Aorta (tissue), 5 donors: ENCODE data around the gene METAP1. TPM values are rescaled to one million over a fixed set of nuclear protein-coding genes. Genes with fewer than 3 reads are reported as not detected.
"Not testable (repeated sequence)": the region's sequence is repeated elsewhere in the genome, so short reads cannot be mapped to it uniquely, and the experiment has no call there.

ENCODE experiments used
- ATAC-seq: fragments of 200-7000 bp; cut with Tn5 transposase; one replicate; pipeline ENCODE4 v1.9.1; 2022; ENCODE audit warnings: moderate library complexity; ENCODE audit not compliant: low FRiP score
- DNase-seq, 2 donors: peaks; one replicate each; pipeline ENCODE4 v3.0.0-alpha.2; 2020
- H3K27ac ChIP-seq, 2 donors: one replicate each; pipeline ENCODE4 v1.5.1; 2013; ENCODE audit warnings: low read length in 2 of 2, mild to moderate bottlenecking in 2 of 2, moderate library complexity in 2 of 2, control low read depth in 1 of 2, inconsistent platforms in 1 of 2, low read depth in 1 of 2
- H3K27me3 ChIP-seq, 2 donors: one replicate each; pipeline ENCODE4 v1.6.1; 2013; ENCODE audit warnings: control low read depth in 1 of 2, low read length in 1 of 2, mild to moderate bottlenecking in 1 of 2, moderate library complexity in 1 of 2; ENCODE audit not compliant: insufficient read depth in 2 of 2, control insufficient read depth in 1 of 2
- H3K36me3 ChIP-seq, 2 donors: one replicate each; pipeline ENCODE4 v1.6.1; 2013; ENCODE audit warnings: control low read depth in 1 of 2, low read length in 1 of 2, mild to moderate bottlenecking in 1 of 2; ENCODE audit not compliant: insufficient read depth in 2 of 2, control insufficient read depth in 1 of 2
- H3K4me1 ChIP-seq, 2 donors: one replicate each; pipeline ENCODE4 v1.6.1; 2013; ENCODE audit warnings: low read length in 2 of 2, control low read depth in 1 of 2, mild to moderate bottlenecking in 1 of 2, moderate library complexity in 1 of 2; ENCODE audit not compliant: insufficient read depth in 2 of 2, control insufficient read depth in 1 of 2
- H3K4me3 ChIP-seq, 2 donors: one replicate each; pipeline ENCODE4 v1.5.1; 2013; ENCODE audit warnings: low read length in 2 of 2, control low read depth in 1 of 2, mild to moderate bottlenecking in 1 of 2
- H3K9me3 ChIP-seq: one replicate; pipeline ENCODE4 v1.6.1; 2013; ENCODE audit warnings: mild to moderate bottlenecking, low read length; ENCODE audit not compliant: control insufficient read depth
- WGBS, 2 donors: extraction: QIAGEN DNeasy Blood & Tissue Kit; methylation state at CpG; one replicate each; pipeline ENCODE4 v1.1.7; 2013; 5-methylcytosine and 5-hydroxymethylcytosine counted together
- intact Hi-C, 2 donors: fragments of 100-400 bp; cut with DNase I; formaldehyde crosslinking; loops; one replicate each; pipeline versions ENCODE4 v1.14.2 to v1.15.0; 2022
- polyA plus RNA-seq, 2 donors: library from polyadenylated mRNA; stranded (reverse); fragments of 200-250 nt; gene quantifications; one replicate each; pipeline ENCODE4 v1.2.3, GENCODE V29; 2013
- total RNA-seq, 2 donors: library from RNA; stranded (reverse); fragmentation: NEBNext Ultra II Directional; extraction: Animal tissue kit (Norgen Biotek cat#: 25700); gene quantifications; one replicate each; pipeline ENCODE4 v1.2.1, GENCODE V29; 2021
- donor health status: healthy with polysubstance abuse.
- donor health status: Bipolar disorder and iron deficiency.
- donor health status: DM: no; HTN: no; CAD: no.
- donor health status: DM: no; HTN: no; CAD: no.
- donor health status: DM: yes; HTN: yes; CAD: no.

Gene METAP1
- total and polyA plus RNA-seq, 4 donors: 40.2 to 61.4 (median 52.7) TPM

DNA sequence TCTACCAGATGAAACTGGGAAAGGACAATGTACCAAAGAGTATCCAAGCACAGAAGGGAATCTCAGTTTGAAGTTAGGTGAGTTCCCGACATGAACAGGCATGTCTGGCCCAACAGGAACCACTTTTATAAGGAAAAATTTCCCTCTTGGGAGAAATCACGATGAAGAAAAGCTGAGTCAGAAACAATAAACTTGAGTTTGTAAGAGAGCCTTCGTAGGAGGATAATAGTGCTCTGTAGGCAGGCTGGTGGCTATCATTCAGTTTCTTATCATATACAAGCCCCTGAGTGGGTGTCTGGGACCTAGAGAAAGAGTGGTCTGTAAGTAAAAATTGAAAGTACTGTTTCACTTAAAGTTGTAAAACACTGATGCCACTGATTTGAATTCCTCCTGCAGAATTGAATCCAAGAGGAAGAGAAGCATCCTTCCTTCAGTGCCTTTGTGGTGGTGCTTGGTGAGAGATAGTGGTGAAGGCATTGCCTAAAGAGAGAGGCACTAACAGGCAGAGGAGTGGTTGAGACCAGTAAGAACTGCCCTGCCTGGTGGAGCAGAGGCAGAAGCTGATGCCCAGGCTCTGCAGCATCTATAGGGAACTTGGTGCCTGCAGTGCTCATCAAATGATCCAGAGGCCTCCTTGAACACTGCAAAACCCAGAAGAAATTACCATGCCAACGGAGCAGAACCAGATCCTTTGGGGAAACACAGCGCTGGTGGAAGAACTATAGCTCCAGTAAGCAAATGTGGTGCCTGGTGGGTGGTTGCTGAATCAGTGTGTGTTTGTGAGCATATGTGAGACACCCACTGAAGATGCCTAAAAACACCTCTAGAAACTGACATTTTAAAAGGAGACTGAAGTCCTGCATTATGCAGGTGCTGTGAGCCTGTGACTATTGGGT lies 31.7 kb upstream of the METAP1 start:
- H3K36me3 ChIP-seq: no peaks in the 10 kb centered on the region
- 57 to 69% methylated on average over 5 of the region's 5 CpGs for WGBS, 2 donors
- DNase-seq: no peak
- H3K27ac ChIP-seq: no peak overlapping the region
- H3K9me3 ChIP-seq: no peaks in the 10 kb centered on the region
- no peaks in the 10 kb centered on the region for H3K4me1 ChIP-seq
- ATAC-seq: no peak
- H3K27me3 ChIP-seq: no peaks in the 10 kb centered on the region
- no peak overlapping the region for H3K4me3 ChIP-seq
- intact Hi-C loops: no loop called here

DNA sequence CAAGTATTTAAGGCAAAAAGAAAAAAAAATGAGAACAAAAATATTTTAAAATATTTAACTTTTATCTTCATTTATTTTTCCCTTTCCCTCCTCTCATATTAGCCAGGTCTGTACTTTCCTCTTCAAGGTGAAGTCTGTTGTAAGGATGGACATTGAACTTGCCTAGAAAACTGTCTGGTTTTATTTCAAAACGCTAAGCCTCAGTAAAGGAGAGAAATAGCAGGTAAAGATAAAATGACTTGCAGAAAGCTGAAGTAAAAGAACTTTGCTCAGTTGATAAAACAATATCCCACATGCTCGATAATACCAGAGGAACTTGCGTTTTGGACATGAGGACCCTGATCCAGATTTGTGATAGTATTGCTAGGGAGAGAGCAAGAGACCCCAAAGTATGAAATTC lies 28.6 kb upstream of the METAP1 start:
- intact Hi-C loops: no loop called here
- Histone ChIP-seq H3K36me3 (no peaks in the 10 kb centered on the region), H3K27ac (no peak overlapping the region), H3K4me1 (no peaks in the 10 kb centered on the region), H3K4me3 (no peak overlapping the region), H3K27me3 (no peaks in the 10 kb centered on the region), H3K9me3 (no peaks in the 10 kb centered on the region)
- DNase-seq (no peak), ATAC-seq (no peak)
- 87 to 90% methylated on average over 3 of the region's 3 CpGs for WGBS, 2 donors

- WGBS, 2 donors: 89 to 90% methylated on average over 3 of the region's 3 CpGs
- Histone ChIP-seq H3K27me3 (no peaks in the 10 kb centered on the region), H3K36me3 (no peaks in the 10 kb centered on the region), H3K4me1 (no peaks in the 10 kb centered on the region), H3K4me3 (no peak overlapping the region), H3K27ac (no peak overlapping the region), H3K9me3 (no peaks in the 10 kb centered on the region)
- intact Hi-C loops: no loop called here
- DNase-seq (no peak), ATAC-seq (no peak)
Measured at GRCh38 chr4:98967786-98968329, 27.7 kb upstream of the METAP1 start.

GRCh38 chr4:98969878-98970785 lies 25.4 kb upstream of the METAP1 start:
- H3K27me3 ChIP-seq: no peaks in the 10 kb centered on the region
- H3K27ac ChIP-seq: no peak overlapping the region
- intact Hi-C loops: no loop called here
- ATAC-seq: no peak
- no peaks in the 10 kb centered on the region for H3K36me3 ChIP-seq
- WGBS, 2 donors: 23 to 25% methylated on average over 1 of the region's 1 CpG
- no peak for DNase-seq
- no peak overlapping the region for H3K4me3 ChIP-seq
- H3K4me1 ChIP-seq: no peaks in the 10 kb centered on the region
- no peaks in the 10 kb centered on the region for H3K9me3 ChIP-seq

- Histone ChIP-seq H3K4me1 (peaks cover 0 to 2% of the 10 kb centered on the region in 2 donors), H3K36me3 (no peaks in the 10 kb centered on the region), H3K9me3 (no peaks in the 10 kb centered on the region), H3K27me3 (no peaks in the 10 kb centered on the region), H3K27ac (no peak overlapping the region), H3K4me3 (no peak overlapping the region)
- intact Hi-C loops: no loop called here
- ATAC-seq: no peak
- 27 to 32% methylated on average over 4 of the region's 4 CpGs for WGBS, 2 donors
- no peak for DNase-seq
Measured at GRCh38 chr4:98976716-98977115, 18.8 kb upstream of the METAP1 start.

DNA sequence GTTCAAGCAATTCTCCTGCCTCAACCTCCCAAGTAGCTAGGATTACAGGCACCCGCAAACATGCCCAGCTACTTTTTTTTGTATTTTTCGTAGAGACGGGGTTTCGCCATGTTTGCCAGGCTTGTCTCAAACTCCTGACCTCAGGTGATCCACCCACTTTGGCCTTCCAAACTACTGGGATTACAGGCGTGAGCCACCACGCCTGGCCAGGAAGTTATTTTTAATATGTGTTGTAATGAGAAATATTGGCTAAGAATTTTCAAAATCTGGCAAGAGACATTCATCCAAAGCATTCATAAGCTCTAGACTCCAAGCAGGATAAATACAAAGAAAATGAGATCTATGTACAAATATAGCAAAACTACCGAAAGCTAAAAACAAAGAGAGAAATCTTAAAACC lies 18.0 kb upstream of the METAP1 start:
- intact Hi-C loops: no loop called here
- no peaks in the 10 kb centered on the region for H3K27me3 ChIP-seq
- H3K36me3 ChIP-seq: no peaks in the 10 kb centered on the region
- no peak overlapping the region for H3K27ac ChIP-seq
- H3K9me3 ChIP-seq: no peaks in the 10 kb centered on the region
- WGBS, 2 donors: 15 to 23% methylated on average over 7 of the region's 7 CpGs
- ATAC-seq (no peak), DNase-seq (no peak)
- H3K4me1 ChIP-seq: peaks cover 0 to 2% of the 10 kb centered on the region in 2 donors
- H3K4me3 ChIP-seq: no peak overlapping the region

- WGBS, 2 donors: 50 to 91% methylated on average over 2 of the region's 2 CpGs
- Histone ChIP-seq H3K27ac (no peak overlapping the region), H3K9me3 (no peaks in the 10 kb centered on the region), H3K4me3 (no peak overlapping the region), H3K27me3 (no peaks in the 10 kb centered on the region), H3K4me1 (no peaks in the 10 kb centered on the region), H3K36me3 (no peaks in the 10 kb centered on the region)
- ATAC-seq (no peak), DNase-seq (no peak)
- intact Hi-C loops: no loop called here
Measured at GRCh38 chr4:98987720-98988119, 7.8 kb upstream of the METAP1 start.

DNA sequence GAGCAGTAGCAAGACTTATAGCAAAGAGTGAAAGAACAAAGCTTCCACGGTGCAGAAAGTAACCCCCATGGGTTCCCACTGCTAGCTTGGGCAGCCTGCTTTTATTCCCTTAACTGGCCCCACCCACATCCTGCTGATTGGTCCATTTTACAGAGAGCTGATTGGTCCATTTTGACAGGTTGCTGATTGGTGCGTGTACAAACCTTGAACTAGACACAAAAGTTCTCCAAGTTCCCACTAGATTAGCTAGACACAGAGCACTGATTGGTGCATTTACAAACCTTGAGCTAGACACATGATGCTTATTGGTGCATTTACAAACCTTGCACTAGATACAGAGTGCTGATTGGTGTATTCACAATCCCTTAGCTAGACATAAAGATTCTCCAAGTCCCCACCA lies 2.7 kb upstream of the METAP1 start:
- H3K27me3 ChIP-seq, H3K9me3 ChIP-seq, intact Hi-C loops, H3K36me3 ChIP-seq, ATAC-seq, H3K4me1 ChIP-seq, H3K27ac ChIP-seq, DNase-seq, H3K4me3 ChIP-seq: not testable (repeated sequence)
- WGBS, 2 donors: 94 to 95% methylated on average over 2 of the region's 2 CpGs
